CD1c-positive myeloid dendritic cell (primary cell): ENCODE data around the gene FIP1L1.
A peak's percentile ranks its signal among the peaks of the same experiment; 100 is the strongest.

Experiments used
- DNase-seq: peaks from one replicate; pipeline ENCODE4 v3.0.0-alpha.2; 2016; ENCODE audit errors: extremely low spot score

The FIP1L1 gene

DNA sequence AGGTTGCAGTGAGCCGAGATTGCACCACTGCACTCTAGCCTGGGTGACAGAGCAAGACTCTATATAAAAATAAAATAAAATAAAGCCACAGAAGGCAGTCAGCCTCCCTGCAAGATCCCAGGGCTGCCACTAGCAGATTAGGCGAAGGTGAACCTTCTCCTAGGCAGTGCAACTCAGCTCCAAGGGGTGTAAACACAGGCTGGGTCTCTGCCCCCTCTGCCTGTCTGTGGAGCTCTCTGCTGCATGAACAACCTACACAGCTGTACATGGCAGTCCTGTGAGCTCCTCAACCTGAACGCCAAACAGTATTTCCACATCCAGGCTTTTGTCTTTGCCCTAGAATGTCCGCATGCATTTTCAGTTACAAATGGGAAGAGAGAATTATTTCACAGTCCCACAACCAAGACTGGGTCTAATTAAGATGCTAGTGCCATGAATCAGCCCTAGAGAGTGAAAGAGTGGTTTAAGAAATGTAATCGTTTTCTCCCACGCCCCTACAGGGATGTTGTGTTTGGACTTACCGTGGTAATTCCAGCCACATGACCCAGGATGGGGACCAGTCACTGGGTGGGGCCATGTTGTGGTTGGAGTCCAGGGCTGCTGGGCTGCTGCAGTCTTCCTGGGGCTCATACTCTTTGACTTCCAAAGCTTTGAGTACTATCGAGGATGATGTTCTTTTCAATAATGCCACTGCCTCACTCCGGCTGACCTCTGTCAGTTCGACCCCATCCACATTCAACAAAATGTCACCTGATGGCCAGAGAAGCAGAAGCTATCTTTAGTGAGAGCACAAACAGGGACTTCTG lies 99.0 kb downstream of the FIP1L1 start:
- no peak for DNase-seq

DNA sequence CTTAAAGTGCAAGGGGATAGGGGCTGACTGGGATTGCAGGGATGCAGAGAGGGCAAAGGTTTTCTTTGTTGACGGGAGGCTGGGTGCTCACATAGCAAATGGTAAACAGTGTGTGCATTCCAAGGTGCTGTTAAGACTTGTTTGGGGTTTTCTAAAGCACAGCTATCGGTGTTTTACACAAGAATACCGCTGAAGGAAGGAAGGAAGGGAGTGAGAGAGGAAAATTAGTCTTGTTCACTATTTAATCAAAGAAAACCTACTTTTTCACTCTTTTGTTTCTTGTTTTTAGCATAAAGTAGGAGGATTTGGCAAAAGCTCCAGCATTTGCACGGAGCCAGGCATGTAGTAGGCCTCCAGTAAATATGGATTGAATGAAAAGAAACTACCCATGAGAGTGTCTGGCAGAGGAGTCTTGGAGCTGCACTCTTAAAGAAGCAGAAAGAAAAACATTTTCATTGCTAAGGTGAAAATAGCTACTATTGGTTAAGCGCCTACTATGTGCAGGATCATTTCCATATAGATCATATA lies 99.7 kb downstream of the FIP1L1 start:
- DNase-seq = no peak

DNA sequence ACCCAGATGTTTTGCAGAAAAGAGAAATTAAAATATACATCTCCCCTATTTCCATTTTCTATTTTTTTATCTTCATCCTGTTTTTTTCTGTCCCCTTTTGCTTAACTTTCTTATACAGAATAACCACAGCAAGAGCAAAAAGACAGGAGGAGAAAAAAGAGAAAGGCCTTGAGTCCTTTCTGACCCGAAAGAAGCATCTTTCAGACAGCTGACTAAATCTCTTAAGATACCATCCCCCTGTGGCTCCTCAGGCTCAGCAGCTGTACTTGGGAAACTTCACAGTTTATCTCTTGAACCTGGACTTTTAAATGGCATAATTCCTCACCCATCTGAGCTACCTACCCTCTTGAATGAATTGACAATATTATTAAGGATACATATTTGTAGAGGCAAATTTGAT lies 100.2 kb downstream of the FIP1L1 start:
- no peak for DNase-seq

DNA sequence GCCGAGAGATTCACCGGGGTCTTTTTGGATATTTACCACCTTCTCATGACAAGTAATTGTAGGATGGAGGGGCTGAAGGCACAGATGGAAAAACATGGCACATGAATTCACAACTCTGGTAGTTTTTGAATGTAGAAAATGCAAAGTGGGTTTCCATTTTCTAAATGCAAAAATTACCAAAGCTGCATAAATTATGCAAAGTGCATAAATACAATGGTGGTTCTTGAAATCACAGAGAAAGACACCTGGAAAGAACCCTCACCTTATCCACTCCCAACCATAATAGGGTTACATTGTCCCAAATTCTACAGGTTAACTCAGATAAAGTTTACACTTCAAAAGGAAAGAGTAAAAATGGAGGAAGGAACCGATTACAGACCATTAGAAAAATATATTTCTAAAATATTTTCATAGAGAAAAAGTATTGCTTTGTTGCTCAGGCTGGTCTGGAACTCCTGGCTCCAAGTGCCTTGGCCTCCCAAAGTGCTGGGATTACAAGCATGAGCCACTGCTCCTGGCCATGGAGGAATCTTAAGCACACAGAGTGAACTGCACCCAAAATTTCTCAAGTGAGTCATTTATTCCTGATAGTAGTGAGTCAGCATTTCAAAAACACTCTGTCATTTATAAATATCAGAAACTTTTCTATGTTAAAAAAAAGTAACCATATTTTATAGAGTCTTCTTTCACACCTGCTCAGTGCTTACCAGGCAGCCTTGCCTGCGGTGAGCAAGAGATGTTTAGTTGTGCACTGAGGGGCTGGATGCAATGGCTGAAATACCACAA lies 101.4 kb downstream of the FIP1L1 start:
- no peak for DNase-seq

DNA sequence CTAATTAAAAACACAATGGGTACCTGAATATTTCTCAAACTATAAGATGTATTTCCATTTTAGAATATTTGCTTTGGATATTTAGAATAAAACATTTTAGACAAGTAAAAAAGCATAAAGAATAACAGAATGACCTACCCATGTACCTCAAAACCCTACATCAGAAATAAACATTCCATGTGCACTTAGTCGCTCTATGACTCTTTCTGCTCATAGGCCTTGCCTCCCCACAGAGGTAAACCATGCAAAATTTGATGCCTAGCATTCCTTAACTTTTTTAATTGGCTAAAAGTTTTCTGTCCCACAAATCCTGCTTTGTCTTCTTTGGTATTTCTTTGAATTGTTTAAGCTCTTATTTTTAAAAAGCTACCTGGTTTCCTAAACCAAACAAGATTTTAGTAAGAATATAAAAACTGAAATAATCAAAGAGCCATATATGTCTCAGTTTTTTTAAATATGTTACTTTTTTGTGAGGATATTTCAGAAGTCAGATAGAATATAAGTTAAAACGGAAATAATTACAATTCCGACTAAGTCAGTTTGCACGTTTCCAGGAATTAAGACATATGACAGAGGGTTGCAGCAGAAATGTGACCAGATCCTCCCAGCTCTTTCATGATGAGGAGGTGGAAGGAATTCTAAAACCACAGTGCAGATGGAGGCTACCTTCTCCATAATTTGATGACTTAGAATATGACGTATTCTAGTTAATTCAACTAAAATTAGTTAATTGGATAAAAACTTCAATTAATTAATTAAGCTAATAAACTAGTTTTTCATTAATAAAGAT lies 102.5 kb downstream of the FIP1L1 start:
- DNase-seq = no peak

DNA sequence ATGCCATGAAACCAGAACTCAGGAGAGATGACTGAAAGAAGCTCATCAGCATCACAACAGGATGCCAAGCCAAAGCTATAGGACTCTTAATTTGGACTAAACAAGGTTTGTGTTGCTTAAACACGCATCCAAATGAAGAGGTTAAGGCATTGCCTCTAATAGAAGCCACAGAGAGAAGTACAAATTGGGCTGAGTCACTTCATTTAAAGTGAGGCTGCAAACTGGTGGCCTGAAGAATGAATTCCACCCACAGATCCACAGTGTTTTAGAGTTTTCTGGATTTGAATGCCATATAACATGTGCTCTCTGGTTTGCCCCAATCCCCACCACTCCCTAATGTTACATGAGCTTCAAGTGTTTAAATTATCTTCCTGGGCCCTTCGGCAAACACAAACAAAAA lies 103.5 kb downstream of the FIP1L1 start:
- no peak for DNase-seq

DNA sequence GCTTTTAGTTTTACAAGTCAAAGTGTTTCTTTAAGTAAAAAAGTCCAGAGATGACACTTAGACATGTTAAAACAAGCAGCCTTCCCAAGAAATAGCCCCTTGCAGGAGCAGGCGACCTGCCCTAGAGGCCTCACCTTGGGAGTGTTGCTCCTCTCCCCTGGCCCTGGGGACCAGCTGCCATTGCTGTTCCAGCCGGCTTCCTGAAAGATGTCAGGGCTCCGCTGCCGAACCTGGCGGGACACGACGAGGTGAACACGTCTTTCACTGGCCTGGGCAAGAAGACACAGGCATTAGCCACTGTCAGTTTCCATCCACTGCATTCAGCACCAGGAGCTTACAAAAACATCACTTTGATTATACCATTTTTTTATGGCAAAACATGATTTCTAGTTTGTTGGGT lies 104.1 kb downstream of the FIP1L1 start:
- DNase-seq = no peak

DNA sequence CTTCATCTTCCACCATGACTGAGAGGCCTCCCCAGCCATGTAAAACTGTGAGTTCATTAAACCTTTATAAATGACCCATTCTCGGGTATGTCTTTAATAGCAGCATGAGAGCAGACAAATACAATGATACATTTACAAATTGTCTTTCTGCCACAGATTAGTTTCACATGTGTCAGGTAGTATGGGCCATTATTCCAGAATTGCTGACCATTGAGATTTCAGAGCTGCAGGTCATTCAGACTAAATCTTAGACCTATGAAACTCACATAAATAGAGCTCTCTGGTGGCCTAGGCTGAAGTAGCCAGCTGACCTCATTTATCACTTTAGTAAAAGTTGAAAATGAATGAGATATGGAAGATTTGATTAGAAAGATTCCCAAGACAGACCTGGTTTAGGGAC lies 105.8 kb downstream of the FIP1L1 start:
- DNase-seq = no peak

DNA sequence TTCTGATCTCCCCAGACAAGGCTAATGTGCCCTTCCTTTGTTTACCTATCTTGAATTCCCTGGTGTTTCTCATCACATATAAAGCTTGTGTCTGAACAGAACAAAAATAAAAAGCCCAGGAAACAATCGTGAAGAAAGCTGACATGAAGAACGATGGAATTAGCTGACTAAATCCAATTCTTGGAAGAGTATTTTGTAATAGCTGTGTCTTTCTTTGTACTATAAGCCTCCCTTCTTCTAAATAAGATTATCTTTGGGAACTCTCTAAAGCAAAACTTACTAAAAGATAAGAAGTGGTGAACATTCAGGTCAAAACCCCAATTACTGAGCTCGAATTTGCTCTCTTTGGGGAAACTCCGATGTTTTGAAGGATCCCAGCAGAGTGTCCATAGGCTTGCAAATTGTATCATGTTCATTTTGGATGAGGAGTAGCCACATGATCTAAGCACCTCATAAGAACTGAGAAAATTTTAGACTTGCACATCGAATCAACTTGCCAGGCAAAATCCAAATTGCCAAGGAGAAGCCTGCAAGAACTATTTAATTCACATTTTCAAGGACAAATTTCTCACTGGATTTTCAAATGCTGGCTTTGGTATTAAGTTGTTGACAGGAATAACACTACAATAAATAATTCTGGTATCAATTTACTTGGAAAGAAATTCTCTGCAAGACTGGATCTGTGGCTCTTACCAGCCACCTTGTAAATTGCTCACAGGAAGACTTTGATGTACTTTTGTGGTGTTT lies 107.6 kb downstream of the FIP1L1 start:
- DNase-seq = no peak

DNA sequence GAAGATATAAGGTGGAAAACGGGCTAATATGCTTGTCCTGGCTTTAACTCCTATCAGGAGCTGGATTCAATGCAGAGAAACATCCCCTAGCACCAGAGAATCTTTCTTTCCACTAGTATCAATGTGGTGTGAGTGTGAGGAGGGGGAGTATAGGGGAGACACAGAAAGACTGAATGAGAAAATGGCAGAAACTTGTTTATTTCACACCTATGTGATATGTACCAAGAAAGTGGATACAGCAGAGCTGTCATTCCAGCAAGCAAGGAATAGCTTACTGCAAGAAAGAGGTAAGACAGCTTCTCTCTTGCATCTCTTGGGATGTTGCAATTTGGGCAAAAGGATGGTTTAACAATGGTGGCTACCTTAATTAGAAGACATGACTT lies 108.2 kb downstream of the FIP1L1 start:
- no peak for DNase-seq

DNA sequence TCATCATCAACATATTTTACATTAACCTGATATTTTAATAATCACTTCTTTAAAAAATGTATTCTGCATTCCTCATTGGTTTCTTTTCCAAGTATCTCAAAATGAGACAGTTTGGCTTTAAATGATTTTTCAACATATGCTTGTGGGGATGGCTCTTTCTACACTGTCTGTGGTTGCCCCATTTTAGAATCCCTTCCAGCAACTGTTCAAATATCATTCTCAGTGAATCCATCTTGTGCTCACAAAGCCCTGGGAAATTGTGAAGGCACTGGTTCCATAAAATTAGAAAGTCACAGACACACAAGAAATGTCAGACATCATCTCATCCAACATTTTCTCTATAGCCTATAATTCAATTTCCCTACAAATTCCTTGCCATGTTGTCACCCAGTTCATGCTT lies 110.3 kb downstream of the FIP1L1 start:
- no peak for DNase-seq

DNA sequence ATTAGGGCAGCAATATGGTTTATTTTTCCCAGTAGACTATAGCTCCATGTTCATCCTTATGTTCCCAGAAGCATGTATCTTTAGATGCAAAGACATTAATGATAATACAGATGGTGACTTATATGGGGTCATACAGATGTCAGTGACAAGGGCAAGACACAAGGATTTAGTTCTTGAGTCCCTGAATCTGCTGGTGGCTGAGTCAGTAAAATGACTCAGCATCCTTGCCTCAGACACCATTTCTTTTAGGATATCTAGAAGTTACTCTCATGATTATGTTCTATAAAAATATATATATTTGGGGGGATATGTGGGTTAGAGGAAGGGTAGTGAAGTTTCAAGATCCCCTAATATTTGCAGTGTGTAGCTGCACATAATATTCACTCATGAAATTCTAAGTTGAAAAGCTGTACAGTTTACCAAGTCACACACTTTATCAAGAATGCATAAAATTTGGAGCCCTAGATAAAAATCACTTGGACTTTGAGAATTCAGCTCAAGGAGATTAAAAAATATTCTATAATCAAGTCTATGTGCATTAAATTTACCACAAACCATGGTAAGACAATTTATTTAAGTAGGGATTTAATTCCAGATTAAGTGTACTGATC lies 111.9 kb downstream of the FIP1L1 start:
- DNase-seq = no peak

DNA sequence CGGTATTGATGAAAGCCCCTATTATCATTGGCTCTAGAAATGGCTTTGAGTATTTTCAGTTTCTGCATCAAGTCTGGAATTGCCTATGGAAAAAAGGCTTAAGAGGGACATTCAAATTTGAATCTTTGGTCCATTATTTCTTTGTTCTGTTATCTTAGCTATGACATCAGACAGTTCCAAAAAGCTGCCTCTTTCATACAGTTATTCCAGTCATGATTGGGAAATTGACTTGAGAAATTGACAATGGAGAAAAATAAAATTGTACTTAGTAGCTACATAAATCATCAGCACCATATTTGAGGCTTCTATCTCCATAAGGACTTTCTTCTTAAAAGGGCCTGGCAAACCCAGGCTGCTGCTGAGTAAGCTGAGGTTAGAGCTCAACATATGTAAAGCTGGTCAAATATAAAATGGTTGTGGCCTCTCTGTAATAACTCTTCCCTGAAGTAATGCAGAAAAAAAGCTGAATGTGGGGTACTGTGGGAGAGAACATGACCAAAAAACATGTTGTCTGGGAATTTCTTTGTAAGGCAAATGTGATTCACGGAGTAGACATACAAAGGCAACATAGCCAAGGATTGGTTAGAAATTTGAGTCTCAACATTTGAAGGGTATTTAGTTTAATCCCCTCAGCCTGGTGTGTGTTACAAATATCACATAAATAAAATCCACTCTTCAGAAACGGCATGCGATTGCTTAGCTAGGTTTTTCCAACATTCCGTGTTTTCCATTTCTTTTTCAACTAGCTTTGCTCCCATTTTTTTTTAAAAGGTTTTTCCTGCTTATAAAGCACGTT lies 112.9 kb downstream of the FIP1L1 start:
- DNase-seq = no peak

DNA sequence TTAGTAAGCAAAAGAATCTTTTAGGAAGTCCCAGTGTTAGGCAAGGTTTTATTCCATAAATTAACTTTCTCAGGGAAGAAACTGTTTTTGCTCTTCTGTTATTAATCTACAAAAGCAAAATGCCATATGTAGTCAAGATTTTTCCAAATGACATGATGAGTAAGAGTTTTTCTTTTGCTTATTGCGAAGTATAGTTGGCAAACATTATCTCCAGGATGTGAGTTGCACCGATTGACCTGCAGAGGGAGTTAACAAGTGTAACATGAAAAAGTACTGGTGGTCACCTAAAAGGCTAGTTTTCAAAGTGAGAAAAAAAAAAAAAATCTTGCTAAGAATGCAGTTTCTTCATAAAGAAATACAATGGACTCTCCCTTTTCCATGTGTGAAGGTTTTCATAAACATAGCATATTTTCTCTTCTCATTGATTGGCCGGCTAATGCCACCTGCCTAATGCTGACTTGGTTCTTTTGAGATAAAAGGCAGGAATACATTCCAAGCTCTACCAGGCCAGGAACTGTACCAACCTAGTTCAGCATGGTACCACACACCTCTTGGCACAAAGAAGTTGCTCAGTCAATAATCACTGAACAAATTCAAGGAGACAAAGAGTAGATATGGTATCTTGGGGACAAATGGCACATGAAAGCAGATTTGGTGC lies 113.7 kb downstream of the FIP1L1 start:
- peak; percentile 8 for DNase-seq

DNA sequence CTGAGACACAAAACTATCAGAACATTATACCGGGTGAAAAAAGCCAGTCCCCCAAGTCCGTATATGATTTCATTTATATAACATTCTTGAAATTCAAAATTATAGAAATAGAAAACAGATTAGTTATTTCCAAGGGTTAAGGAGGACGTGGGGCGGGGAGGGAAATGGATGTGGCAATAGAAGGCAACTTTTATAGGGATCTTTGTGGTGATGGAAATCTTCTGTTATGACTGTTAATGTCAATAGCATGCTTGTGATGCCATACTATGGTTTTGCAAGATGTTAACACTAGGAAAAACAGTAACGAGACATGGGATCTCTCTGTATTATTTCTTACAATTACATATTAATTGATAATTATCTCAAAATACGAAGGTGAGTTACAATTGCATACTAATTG lies 117.4 kb downstream of the FIP1L1 start:
- DNase-seq = no peak

DNA sequence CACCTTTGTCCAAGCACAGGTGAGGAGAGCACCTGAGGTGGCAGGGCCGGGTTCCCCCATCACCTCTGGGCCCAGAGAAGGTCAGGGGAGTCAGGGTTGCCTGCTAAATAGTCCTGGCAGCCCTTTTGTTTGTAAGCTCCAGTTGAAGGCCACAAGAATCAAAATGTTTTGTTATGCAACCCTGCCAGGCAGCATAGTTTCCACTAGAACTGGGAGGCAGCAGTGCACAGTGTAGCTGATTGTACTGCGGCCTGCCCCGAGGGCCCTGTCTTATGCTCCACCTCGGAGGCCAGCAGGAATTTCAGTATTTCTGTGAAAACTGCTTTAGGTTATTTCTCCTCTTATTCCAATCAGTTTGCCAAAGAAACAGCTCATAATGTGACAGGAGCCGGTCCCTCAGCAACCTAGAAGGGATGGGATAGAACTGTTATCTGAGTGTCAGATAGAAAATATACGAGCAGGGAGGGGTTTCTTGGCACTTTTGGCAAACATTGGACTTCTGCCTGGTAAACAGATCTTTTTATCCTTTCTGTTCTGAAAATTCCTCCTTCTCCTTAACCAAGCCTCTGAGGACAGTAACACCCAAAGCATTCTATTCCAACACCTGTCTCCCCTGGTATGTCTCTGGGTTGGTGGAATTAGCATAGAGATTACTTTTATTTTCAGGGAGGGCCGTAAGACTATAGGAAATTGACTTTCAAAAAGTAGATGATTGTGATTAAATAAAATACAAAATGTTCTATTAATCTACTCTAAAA lies 120.2 kb downstream of the FIP1L1 start:
- no peak for DNase-seq

DNA sequence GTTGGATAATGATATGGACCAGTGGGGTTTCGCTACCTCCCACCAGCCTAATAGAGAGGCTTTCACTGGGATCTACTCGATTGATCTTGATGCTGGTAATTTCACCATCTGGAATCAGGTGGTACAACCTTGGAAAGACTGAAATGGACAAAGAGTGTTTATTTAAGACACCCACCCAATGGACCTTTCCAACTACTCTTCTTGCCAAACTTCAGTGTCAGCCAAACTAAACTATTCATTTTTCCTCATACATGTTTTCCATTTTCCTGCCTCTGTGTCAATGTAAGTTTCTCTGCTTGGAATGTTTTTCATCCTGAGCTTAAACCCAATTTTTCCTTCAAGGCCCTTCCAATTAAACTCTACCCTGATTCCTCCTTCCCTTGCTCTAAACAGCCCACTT lies 121.3 kb downstream of the FIP1L1 start:
- DNase-seq = no peak

DNA sequence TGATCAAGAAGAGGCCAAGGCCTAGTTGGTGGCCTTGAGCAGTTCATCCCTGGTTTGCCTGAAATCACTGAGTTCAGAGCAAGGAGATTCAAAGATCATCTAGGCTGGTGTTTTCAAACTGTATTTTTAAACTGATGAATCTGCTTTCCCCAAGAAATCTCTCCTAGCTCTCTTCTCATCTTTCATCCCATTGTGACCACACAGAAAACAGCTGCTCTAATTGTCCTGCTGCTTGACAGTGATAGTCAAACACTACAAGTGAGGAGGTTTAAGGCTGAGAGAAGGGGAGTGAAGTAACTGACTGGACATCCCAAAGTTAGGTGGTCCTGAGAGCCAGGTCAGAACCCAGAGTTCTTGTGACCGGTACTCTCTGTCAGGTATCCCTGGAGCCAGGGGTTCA lies 122.3 kb downstream of the FIP1L1 start:
- no peak for DNase-seq

DNA sequence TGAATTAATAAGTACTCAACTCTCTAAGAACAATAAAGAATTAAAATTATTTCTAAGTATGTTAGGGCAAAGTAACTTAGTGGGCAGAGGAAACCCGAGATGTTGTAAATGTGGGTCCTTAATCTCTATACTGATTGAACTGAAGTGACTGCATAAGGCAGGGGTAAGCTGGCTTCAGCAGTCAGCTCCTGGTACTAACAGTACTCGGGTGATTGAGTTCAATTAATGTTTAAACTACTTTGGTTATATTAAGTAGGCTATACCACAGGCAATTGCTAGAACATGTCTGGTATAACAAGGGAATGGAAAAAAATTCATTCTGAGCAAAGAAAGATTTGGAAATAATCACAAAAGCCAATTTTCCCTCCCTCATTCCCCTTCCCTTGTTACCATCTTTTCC lies 123.1 kb downstream of the FIP1L1 start:
- DNase-seq = no peak
